IMR-90 (cell line): ENCODE data around the gene DLX1. TPM values are rescaled to one million over a fixed set of nuclear protein-coding genes. Genes with fewer than 3 reads are reported as not detected.

ENCODE experiments used
- ATAC-seq: fragments of 200-7000 bp; cut with Tn5 transposase; 2 replicates; pipeline ENCODE4 v1.9.1; 2020; ENCODE audit warnings: low read depth, mild to moderate bottlenecking, moderate library complexity
- BruUV-seq: library from RNA; stranded (reverse); fragments of 400-500 nt; replicated peaks from 2 replicates; lab custom pipeline; 2021; lab: Mats Ljungman, UMichigan
- CTCF ChIA-PET: fragments of 300-600 bp; formaldehyde crosslinking; extraction: SDS; loops from one replicate; lab custom pipeline; 2021; ENCODE audit warnings: antibody characterized with exemption; lab: Yijun Ruan, JAX
- POLR2A ChIA-PET: fragments of 300-600 bp; sonication (Branson Sonifier 250); formaldehyde crosslinking; loops from one replicate; lab custom pipeline; 2022; ENCODE audit warnings: antibody characterized with exemption; ENCODE audit not compliant: unreplicated experiment; lab: Charles Lee
- DNase-seq: peaks from one replicate; pipeline ENCODE4 v3.0.0; 2013
- H2AFZ ChIP-seq: replicated peaks from 2 replicates; pipeline ENCODE3; 2013; ENCODE audit warnings: low read length, mild to moderate bottlenecking; ENCODE audit not compliant: poor library complexity
- H2AK5ac ChIP-seq: 2 replicates; pipeline ENCODE4 v1.6.1; 2013; ENCODE audit warnings: low read depth, low read length, inconsistent platforms
- H2AK9ac ChIP-seq: replicated peaks from 2 replicates; pipeline ENCODE3; 2013; ENCODE audit warnings: mild to moderate bottlenecking, low read depth, low read length, moderate library complexity; ENCODE audit not compliant: poor library complexity
- H2BK120ac ChIP-seq: 2 replicates; pipeline ENCODE4 v1.6.1; 2013; ENCODE audit warnings: low read depth, low read length, inconsistent platforms
- H2BK15ac ChIP-seq: 3 replicates; pipeline ENCODE4 v1.6.1; 2013; ENCODE audit warnings: low read depth, low read length, inconsistent platforms
- H2BK20ac ChIP-seq: 2 replicates; pipeline ENCODE4 v1.6.1; 2013; ENCODE audit warnings: low read depth, mild to moderate bottlenecking, inconsistent platforms, low read length, moderate library complexity
- H2BK5ac ChIP-seq: 2 replicates; pipeline ENCODE4 v1.6.1; 2013; ENCODE audit warnings: mild to moderate bottlenecking, low read depth, low read length, inconsistent platforms; ENCODE audit not compliant: poor library complexity, severe bottlenecking
- H3K14ac ChIP-seq: replicated peaks from 2 replicates; pipeline ENCODE4 v1.6.1; 2013; ENCODE audit warnings: low read depth, low read length, inconsistent platforms
- H3K18ac ChIP-seq: 2 replicates; pipeline ENCODE4 v1.6.1; 2013; ENCODE audit warnings: low read depth, low read length, control low read depth
- H3K23ac ChIP-seq: 2 replicates; pipeline ENCODE4 v1.6.1; 2013; ENCODE audit warnings: low read depth, low read length, inconsistent platforms
- H3K27ac ChIP-seq: 2 replicates; pipeline ENCODE4 v1.5.1; 2013; ENCODE audit warnings: mild to moderate bottlenecking, control low read depth, low read length; ENCODE audit not compliant: insufficient read depth
- H3K27me3 ChIP-seq: 2 replicates; pipeline ENCODE4 v1.6.1; 2013; ENCODE audit warnings: low read length; ENCODE audit not compliant: control insufficient read depth, insufficient read depth
- H3K36me3 ChIP-seq: 2 replicates; pipeline ENCODE4 v1.6.1; 2013; ENCODE audit warnings: low read length, mixed read lengths; ENCODE audit not compliant: control insufficient read depth, insufficient read depth
- H3K4ac ChIP-seq: 2 replicates; pipeline ENCODE4 v1.6.1; 2013; ENCODE audit warnings: low read depth, low read length, inconsistent platforms
- H3K4me1 ChIP-seq: 2 replicates; pipeline ENCODE4 v1.6.1; 2013; ENCODE audit warnings: low read length, mixed read lengths; ENCODE audit not compliant: control insufficient read depth, insufficient read depth
- H3K4me2 ChIP-seq: 2 replicates; pipeline ENCODE4 v1.6.1; 2013; ENCODE audit warnings: low read depth, mild to moderate bottlenecking, control low read depth, low read length, moderate library complexity
- H3K4me3 ChIP-seq: 2 replicates; pipeline ENCODE4 v1.5.1; 2013; ENCODE audit warnings: low read depth, mild to moderate bottlenecking, control low read depth, low read length, moderate library complexity; ENCODE audit not compliant: insufficient read depth
- H3K56ac ChIP-seq: 2 replicates; pipeline ENCODE4 v1.6.1; 2013; ENCODE audit warnings: low read length, inconsistent platforms; ENCODE audit not compliant: insufficient read depth; ENCODE audit errors: extremely low read depth
- H3K79me1 ChIP-seq, 2 experiments: 2 replicates each; pipeline ENCODE4 v1.6.1; 2013; ENCODE audit warnings: low read length in 2 of 2, inconsistent platforms in 1 of 2, low read depth in 1 of 2
- H3K9ac ChIP-seq: 2 replicates; pipeline ENCODE4 v1.6.1; 2013; ENCODE audit warnings: low read depth, low read length, control low read depth
- H3K9me1 ChIP-seq: 2 replicates; pipeline ENCODE4 v1.6.1; 2013; ENCODE audit warnings: low read length, inconsistent platforms; ENCODE audit not compliant: insufficient read depth
- H3K9me3 ChIP-seq: 2 replicates; pipeline ENCODE4 v1.6.1; 2013; ENCODE audit warnings: low read length; ENCODE audit not compliant: control insufficient read depth, insufficient read depth
- H4K20me1 ChIP-seq: 2 replicates; pipeline ENCODE4 v1.6.1; 2013; ENCODE audit warnings: low read length, inconsistent platforms; ENCODE audit not compliant: insufficient read depth
- H4K5ac ChIP-seq: 2 replicates; pipeline ENCODE4 v1.6.1; 2013; ENCODE audit warnings: mild to moderate bottlenecking, low read depth, low read length, control low read depth
- H4K8ac ChIP-seq, 2 experiments: 2 replicates each; pipeline ENCODE4 v1.6.1; 2013; ENCODE audit warnings: low read depth in 2 of 2, low read length in 2 of 2, control low read depth in 1 of 2, inconsistent platforms in 1 of 2
- H4K91ac ChIP-seq: 2 replicates; pipeline ENCODE4 v1.6.1; 2013; ENCODE audit warnings: low read depth, low read length, inconsistent platforms; ENCODE audit not compliant: insufficient read depth
- BHLHE40 ChIP-seq: fragments of 150-350 bp; IDR thresholded peaks from 2 replicates; pipeline ENCODE4 v1.6.1; 2016; ENCODE audit warnings: mild to moderate bottlenecking, low read depth, low read length
- CEBPB ChIP-seq: IDR thresholded peaks from 2 replicates; pipeline ENCODE4 v1.6.1; 2012; ENCODE audit warnings: low read depth, low read length, improper control_type of control experiment
- CHD1 ChIP-seq: IDR thresholded peaks from 2 replicates; pipeline ENCODE4 v1.6.1; 2012; ENCODE audit warnings: low read depth, low read length, improper control_type of control experiment
- FOS ChIP-seq: fragments of 150-350 bp; IDR thresholded peaks from 2 replicates; pipeline ENCODE4 v1.6.1; 2016; ENCODE audit warnings: low read depth, low read length
- MAFK ChIP-seq: IDR thresholded peaks from 2 replicates; pipeline ENCODE4 v1.6.1; 2012; ENCODE audit warnings: low read depth, low read length, improper control_type of control experiment
- MAZ ChIP-seq: IDR thresholded peaks from 2 replicates; pipeline ENCODE4 v1.6.1; 2012; ENCODE audit warnings: low read depth, mild to moderate bottlenecking, low read length, improper control_type of control experiment, moderate library complexity, borderline replicate concordance
- RAD21 ChIP-seq: IDR thresholded peaks from 2 replicates; pipeline ENCODE4 v1.6.1; 2012; ENCODE audit warnings: low read length, improper control_type of control experiment
- RCOR1 ChIP-seq: IDR thresholded peaks from 2 replicates; pipeline ENCODE4 v1.6.1; 2012; ENCODE audit warnings: mild to moderate bottlenecking, low read length, improper control_type of control experiment; ENCODE audit not compliant: insufficient replicate concordance
- RFX5 ChIP-seq: IDR thresholded peaks from 2 replicates; pipeline ENCODE4 v1.8.0; 2012; ENCODE audit warnings: low read depth, mild to moderate bottlenecking, low read length, moderate library complexity
- SMC3 ChIP-seq: fragments of 150-350 bp; IDR thresholded peaks from 2 replicates; pipeline ENCODE4 v1.6.1; 2016; ENCODE audit warnings: low read depth, mild to moderate bottlenecking, antibody characterized with exemption, low read length, moderate library complexity
- WGBS, 2 experiments: methylation state at CpG; one replicate each; pipeline versions ENCODE4 v1.1.5 to v1.1.7; 2013; ENCODE audit warnings: missing lambda C conversion rate in 2 of 2; ENCODE audit not compliant: insufficient read length in 1 of 2; ENCODE audit errors: extremely low coverage in 2 of 2; 5-methylcytosine and 5-hydroxymethylcytosine counted together
- dilution Hi-C: fragments of 300-500 bp; cut with HindIII; formaldehyde crosslinking; loops from one replicate; pipeline ENCODE4 v1.14.3; 2018; ENCODE audit warnings: low sequenced_read_pairs; ENCODE audit not compliant: unreplicated experiment
- in situ Hi-C: fragments of 300-500 bp; cut with MboI; formaldehyde crosslinking; loops from 3 replicates; pipeline ENCODE4 v1.14.3; 2019; ENCODE audit warnings: low sequenced_read_pairs, inconsistent platforms, mixed read lengths
- intact Hi-C: fragments of 100-400 bp; cut with micrococcal nuclease; formaldehyde crosslinking; loops from 2 replicates; pipeline ENCODE4 v1.10.0; 2022
- polyA plus RNA-seq, 3 experiments: library from polyadenylated mRNA; depleted of rRNA; stranded (reverse); fragments of >200 nt; gene quantifications; 2 replicates each; pipeline ENCODE4 v1.2.3, GENCODE V29; 2012; ENCODE audit warnings: low replicate concordance in 1 of 3
- total RNA-seq: library from RNA; depleted of rRNA; stranded (reverse); fragments of >200 nt; gene quantifications from 2 replicates; pipeline ENCODE4 v1.2.3, GENCODE V29; 2012
- TF ChIP-seq, protein P1 (sequence below): fragments of 150-350 bp; IDR thresholded peaks from 2 replicates; pipeline ENCODE4 v1.6.1; 2017; ENCODE audit warnings: mild to moderate bottlenecking, antibody characterized with exemption, low read length, low read depth
- TF ChIP-seq, protein P2 (sequence below): fragments of 150-350 bp; IDR thresholded peaks from 2 replicates; pipeline ENCODE4 v1.6.1; 2016; ENCODE audit warnings: low read depth, mild to moderate bottlenecking, low read length, moderate library complexity, borderline replicate concordance

The DLX1 gene
- total and polyA plus RNA-seq, 2 of the 4 experiments (the other 2 are of a cell fraction), result 0.36 to 2.2 TPM

DNA sequence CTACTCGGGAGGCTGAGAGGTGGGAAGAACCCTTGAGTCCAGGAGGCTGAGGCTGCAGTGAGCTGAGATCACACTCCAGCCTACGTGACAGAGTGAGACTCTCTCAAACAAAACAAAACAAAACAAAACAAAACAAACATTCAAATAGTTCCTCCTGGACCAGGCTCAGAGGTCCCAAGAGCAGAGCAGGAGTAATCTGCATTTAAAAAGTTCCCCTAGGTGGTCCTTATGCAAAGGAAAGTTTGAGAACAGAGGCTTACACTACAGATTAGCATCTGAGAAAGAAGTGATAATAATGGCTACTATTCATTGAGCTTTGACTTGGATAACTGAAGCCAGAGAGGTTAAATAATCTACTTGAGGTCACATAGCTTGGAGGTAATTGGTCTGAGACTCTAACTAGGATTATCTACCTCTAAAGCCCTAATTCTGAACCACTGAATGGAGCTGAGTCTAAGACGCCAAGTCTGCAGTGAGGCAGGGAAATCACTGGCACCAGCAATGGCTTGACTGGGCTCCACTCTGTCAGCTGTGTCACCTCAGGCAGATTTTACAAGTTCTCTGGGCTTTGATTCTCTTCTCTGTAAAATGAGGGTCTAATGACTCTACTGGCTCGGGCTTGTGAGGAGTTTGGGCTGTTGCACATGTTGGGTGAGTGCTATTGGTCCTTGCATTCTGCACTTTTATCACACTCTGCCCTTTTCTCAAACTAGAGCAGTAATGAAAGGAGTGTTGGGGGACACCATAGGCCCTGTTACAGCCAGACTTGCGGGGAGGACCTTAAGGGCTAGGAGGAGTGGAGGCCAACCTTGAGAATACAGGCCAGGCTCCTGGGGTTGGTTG is 46.6 kb downstream of the DLX1 start (continued):
- no peak for TF ChIP-seq CHD1

DNA sequence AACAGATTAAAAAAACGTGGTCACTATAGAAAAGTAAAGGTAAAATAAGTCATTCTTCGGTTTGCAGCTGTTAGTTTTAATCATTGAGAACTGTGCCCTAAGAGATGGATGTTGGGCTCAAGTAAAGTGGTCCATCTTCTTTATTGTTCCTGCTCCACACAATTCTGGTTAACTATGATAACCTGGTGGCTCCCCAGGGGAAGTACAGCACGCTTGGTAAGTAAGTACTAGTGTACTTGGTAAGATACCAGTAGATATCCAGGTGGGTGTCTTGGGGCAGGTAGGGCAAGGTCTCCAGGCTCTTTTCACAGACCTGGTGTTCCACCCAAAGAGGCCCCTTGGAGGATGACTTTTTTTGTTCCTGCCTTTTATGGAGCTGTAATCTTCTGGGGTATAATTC is 49.0 kb downstream of the DLX1 start:
- ChIA-PET CTCF (no interaction called here), POLR2A (no interaction called here)
- Histone ChIP-seq H3K27me3 (peaks cover 8% of the 10 kb centered on the region), H3K4me2 (no peak overlapping the region), H3K9me3 (no peaks in the 10 kb centered on the region; the same call in 1 of the 2 replicates), H4K5ac (no peak overlapping the region), H4K8ac (no peak overlapping the region), H3K36me3 (no peaks in the 10 kb centered on the region), H2AK5ac (no peak overlapping the region), H2BK120ac (no peak overlapping the region), H3K9me1 (no peaks in the 10 kb centered on the region), H2BK15ac (no peak overlapping the region), H4K20me1 (no peaks in the 10 kb centered on the region), H3K4ac (no peak overlapping the region), H3K27ac (no peak overlapping the region), H3K9ac (no peak overlapping the region), H3K4me3 (no peak overlapping the region), H2BK20ac (no peak overlapping the region), H2BK5ac (no peak overlapping the region), H4K91ac (no peak overlapping the region), H3K14ac (no peak overlapping the region), H3K23ac (no peak overlapping the region; the same call in 1 of the 2 replicates), H3K18ac (no peak overlapping the region), H3K79me1 (no peaks in the 10 kb centered on the region), H3K4me1 (peaks cover 2% of the 10 kb centered on the region; the same call in 1 of the 2 replicates), H2AFZ (no peak overlapping the region), H2AK9ac (no peak overlapping the region), H3K56ac (no peak overlapping the region)
- intact Hi-C loops, result no loop called here
- dilution Hi-C loops, result no loop called here
- no peak for ATAC-seq
- no TSS peak for BruUV-seq
- WGBS, 2 experiments, result no CpG with 5 or more reads among the region's 3 CpGs
- in situ Hi-C loops, result loop anchor here (10.0 kb wide), 1 partner anchor 539 kb away; no protein-coding TSS in a partner anchor
- no peak for DNase-seq
- TF ChIP-seq CHD1 (no peak), CEBPB (no peak), BHLHE40 (no peak), MAZ (no peak), MAFK (no peak), SMC3 (no peak), FOS (no peak), RAD21 (no peak), RCOR1 (no peak), RFX5 (no peak)
- TF ChIP-seq, protein P1, sequence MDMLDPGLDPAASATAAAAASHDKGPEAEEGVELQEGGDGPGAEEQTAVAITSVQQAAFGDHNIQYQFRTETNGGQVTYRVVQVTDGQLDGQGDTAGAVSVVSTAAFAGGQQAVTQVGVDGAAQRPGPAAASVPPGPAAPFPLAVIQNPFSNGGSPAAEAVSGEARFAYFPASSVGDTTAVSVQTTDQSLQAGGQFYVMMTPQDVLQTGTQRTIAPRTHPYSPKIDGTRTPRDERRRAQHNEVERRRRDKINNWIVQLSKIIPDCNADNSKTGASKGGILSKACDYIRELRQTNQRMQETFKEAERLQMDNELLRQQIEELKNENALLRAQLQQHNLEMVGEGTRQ, result no peak
- TF ChIP-seq, protein P2, sequence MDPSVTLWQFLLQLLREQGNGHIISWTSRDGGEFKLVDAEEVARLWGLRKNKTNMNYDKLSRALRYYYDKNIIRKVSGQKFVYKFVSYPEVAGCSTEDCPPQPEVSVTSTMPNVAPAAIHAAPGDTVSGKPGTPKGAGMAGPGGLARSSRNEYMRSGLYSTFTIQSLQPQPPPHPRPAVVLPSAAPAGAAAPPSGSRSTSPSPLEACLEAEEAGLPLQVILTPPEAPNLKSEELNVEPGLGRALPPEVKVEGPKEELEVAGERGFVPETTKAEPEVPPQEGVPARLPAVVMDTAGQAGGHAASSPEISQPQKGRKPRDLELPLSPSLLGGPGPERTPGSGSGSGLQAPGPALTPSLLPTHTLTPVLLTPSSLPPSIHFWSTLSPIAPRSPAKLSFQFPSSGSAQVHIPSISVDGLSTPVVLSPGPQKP, result no peak
